HG03135 (cell line): ENCODE results near the gene HHLA2.
A peak's percentile ranks its signal among the peaks of the same experiment; 100 is the strongest.
"Not testable (repeated sequence)": the region's sequence is repeated elsewhere in the genome, so short reads cannot be mapped to it uniquely, and the experiment has no call there.

ENCODE experiments used
- ATAC-seq: cut with Tn5 transposase; IDR thresholded peaks from one replicate; pipeline ENCODE4 v1.9.1; 2021; ENCODE audit warnings: mild to moderate bottlenecking, moderate library complexity; ENCODE audit not compliant: unreplicated experiment

HHLA2 gene, protein sequence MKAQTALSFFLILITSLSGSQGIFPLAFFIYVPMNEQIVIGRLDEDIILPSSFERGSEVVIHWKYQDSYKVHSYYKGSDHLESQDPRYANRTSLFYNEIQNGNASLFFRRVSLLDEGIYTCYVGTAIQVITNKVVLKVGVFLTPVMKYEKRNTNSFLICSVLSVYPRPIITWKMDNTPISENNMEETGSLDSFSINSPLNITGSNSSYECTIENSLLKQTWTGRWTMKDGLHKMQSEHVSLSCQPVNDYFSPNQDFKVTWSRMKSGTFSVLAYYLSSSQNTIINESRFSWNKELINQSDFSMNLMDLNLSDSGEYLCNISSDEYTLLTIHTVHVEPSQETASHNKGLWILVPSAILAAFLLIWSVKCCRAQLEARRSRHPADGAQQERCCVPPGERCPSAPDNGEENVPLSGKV

DNA sequence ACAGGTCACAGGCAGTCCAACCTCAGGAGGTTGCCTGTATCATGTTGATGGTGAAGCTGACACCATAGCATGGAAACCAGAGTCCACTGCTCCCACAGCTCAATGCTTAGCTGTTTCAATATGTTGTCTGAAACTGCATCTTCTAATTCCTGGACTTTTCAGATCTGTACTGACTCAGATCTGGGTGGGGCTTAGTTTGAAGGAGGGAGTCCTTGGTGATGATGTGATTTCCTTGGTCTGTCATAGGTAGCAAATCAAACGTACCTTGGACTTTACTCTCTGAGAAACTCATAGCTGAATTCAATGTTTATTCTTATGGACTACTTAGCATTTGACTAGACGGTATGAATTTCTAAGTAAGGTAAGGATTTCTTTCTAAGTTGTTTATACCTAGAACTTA, at the start of gene HHLA2:
Gene HHLA2 (plus strand): TSS at position 310 of the 400 bp plus-strand sequence. CDS start 55,266 bp downstream, outside the sequence.
- ATAC-seq, result no peak

GRCh38 chr3:108250626-108251025, 45.7 kb upstream of the HHLA2 start:
- ATAC-seq, result no peak

DNA sequence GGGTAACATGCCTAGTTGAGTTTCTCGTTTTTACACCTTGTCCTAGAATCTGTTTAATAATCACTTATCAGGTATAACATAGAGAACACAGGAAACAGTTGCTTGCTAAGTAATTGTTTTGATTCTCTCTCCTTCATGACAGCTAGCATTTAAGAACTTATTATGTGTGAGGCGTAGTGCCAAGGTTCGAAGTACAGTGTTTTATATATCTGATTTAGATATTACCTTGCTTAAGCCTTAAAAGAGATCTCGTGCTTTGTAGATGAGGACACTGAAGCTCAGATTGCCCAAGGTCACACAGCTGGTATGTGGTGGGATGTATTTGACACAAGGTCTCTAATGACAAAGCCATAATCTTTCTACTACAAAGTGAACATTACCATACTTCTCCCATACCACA, 45.1 kb upstream of the HHLA2 start:
- ATAC-seq, result no peak

GRCh38 chr3:108251844-108252243, 44.5 kb upstream of the HHLA2 start:
- ATAC-seq, result no peak

DNA sequence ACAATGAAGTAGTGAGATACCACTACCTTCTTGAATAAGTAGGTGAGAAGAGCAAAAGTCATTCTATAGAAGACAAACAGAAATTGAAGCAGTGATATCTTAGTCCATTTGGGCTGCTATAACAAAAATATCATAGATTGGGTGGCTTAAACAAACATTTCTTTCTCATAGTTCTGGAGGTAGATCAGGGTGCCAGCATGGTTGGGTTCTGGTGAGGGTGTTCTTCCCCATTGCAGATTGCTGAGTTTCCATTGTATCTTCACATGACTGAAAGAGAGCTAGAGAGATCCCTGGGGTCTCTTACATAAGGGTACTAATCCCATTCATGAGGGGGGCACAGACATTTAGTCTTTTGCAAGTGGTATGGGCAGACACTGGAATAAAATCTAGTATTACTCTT, 41.2 kb upstream of the HHLA2 start:
- ATAC-seq, result no peak

GRCh38 chr3:108264534-108265298, 31.6 kb upstream of the HHLA2 start:
- ATAC-seq, result peak; percentile 85

- ATAC-seq, result not testable (repeated sequence)
These were observed 28.1 kb upstream of the HHLA2 start for GRCh38 chr3:108268235-108268634.

DNA sequence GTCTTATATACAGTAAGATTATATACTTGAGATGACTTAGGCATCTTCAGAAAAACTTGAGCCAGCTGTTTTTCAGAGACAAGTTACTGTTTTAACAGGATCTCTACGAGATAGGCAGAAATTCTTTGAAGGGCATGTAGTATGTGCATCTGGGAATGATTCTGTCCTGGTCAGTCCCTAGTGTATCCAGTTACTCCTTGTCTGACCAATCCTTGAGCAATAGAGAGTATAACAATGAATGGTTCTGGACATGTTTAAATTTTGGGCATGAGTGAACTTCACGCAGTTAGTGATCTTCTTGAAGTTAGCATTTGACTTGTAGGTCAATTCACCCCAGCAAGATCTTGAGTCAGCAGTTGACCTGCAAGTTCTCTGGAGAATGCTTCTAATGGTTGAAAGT, 24.7 kb upstream of the HHLA2 start:
- ATAC-seq, result no peak

GRCh38 chr3:108279066-108279465, 17.3 kb upstream of the HHLA2 start:
- ATAC-seq, result not testable (repeated sequence)

- no peak for ATAC-seq
These were observed 15.9 kb upstream of the HHLA2 start for GRCh38 chr3:108280476-108280875.

DNA sequence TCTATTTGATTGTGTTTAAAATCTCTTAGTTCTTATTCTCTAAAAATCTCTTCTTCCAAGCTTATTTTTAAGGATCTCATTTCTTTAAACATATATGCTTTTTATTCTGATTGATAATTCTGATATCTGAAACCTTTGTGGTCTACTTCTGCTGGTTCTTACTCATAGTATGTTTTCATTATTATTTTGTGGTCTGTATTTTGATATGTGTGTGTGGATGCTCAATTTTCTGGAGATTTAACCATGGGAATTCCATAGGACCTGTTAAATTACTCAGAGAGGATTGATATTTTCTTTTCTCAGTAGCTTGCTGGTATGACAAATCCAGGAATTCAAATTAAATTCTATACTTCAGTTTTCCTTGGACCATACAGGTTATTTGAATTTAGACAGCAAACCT, 14.7 kb upstream of the HHLA2 start:
- ATAC-seq, result no peak

DNA sequence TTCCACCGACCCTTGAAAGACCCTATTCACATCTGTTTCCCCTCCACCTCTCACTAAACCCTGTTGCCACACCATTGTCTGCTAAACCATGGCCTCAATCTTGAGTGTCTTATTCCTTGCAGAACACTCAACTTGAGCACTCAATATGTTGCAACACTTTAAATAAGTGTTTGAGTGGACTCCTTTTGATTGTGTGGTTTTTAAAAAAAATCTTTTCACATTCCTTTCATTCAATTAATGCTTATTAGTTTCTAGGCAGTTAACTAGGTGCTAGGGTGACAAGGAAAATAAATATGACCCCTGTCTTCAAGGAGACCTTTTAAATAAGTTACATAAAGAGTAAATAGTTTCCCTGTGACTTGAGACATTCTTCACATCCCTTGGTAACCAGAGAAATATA, 13.3 kb upstream of the HHLA2 start:
- no peak for ATAC-seq

- no peak for ATAC-seq
These were observed 12.4 kb upstream of the HHLA2 start for GRCh38 chr3:108283989-108284388.

- no peak for ATAC-seq
These were observed 11.2 kb upstream of the HHLA2 start for GRCh38 chr3:108285176-108285575.

DNA sequence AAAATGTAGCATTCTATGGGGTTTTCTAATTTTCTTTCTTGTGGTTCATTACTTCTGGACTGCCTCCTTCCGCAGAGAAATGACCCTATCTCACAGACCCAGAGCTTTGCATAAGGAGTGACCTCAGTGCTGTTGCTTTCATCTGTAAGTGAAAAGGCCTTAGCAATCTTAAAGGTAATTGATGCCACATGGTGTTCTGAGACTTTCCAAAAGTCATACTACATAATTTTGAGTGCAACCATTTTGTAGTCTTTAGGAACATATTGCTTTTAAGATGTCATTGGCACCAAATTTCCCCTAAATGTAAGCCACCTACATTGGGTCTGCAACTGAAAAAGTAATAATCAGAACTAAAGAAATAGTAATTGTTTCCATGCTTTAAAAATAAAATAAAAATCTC, 9.2 kb upstream of the HHLA2 start:
- ATAC-seq, result peak; percentile 74

DNA sequence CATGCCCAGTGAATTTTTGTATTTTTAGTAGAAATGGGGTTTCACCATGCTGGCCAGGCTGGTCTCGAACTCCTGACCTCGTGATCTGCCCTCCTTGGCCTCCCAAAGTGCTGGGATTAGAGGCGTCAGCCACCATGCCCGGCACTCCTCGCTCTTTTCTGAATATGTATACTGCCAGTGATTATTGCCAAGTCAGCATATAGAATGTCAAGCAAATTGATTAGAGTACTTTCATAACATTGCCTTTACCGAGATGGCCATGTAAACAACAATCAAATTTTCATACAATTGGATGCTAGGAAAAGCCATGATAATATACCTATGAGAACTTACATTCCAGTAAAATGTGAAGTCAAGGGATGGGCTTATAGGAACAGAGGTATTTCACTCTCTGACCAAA, 8.2 kb upstream of the HHLA2 start:
- not testable (repeated sequence) for ATAC-seq

GRCh38 chr3:108289159-108289558, 7.2 kb upstream of the HHLA2 start:
- ATAC-seq, result no peak

DNA sequence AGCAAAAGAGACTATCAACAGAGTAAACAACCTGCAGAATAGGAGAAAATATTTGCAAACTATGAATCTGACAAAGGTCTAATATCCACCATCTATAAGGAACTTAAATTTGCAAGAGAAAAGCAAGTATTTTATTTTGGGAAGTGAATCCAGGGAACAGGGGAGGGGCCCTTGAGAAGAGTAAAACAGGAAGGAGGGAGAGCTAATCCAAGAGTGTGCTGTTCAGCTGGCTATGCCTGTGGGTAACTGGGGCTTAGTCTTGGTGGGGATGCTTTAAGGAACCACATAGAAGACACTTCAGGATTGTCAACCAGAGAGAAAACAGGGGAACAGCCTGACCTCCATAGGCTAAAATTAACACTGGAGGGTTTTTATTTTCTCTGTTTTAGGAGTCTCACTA, 3.9 kb upstream of the HHLA2 start:
- ATAC-seq, result peak; percentile 14

DNA sequence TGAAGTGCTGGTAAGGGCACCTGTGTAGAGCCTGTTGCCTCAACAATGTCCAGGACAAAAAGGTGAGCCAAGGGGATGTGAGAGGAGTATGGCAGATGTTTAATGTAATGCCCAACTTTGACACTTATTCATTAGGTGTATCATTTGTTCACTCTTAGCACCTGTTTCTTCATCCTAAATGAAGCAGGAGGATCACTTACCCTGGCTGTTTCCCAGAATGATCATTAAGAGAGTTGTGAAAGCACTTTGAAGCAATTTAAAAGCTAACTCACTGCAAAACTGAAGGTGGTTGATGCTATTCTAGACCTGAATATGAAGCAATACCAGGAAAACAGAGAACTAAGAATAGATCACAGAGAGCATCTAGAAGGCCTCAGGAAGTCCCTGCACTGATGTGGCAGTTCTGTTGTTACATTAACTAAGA, 3.4 kb upstream of the HHLA2 start:
- ATAC-seq, result peak; percentile 68

- peak; percentile 68 for ATAC-seq
These were observed 2.5 kb upstream of the HHLA2 start for GRCh38 chr3:108293858-108294257.

DNA sequence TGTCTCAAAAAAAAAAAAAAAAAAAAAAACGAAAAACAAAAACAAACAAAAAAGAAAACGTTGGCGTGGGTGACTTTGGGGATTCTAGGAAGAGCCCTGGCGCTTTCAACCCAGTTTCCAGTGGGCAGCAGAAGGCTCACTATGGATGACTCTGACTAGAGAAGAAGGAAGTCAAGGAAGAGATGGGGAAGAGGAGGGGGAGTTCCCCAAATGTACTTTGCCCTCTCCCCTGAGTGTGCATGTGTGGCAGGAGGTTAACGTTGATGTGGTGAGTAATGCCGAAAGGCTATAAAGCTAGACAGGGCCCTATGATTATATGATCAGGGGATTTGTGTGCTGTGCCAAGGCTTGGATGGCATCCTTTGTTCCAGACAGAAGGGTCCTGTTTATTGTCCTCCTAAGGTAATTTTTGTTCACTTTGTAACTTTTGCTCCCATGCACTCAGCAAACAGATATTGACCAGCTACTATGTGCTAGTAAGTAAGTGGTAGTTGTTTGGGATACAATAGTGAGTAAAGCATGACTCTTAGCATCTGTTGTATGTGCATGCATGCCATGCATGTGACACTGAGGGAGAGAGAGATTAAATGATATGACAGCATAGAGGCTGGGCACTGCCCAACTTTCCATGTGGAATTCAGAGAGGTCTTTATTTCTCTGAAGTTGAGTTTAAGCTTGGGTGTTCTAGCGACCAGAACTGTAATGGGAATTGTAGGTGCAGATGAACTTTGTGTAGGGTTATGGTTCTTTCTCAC, 750 bp upstream of the HHLA2 start:
- ATAC-seq, result no peak
